Skin epidermis (tissue), 12 donors: Measurements from ENCODE around the gene GAREM2.

ENCODE experiments used
- H3K27ac ChIP-seq, 21 experiments: fragments of 200-600 bp; sonication (generic) in 11 of 21; one replicate each; pipeline ENCODE4 v1.5.0; 2020; ENCODE audit warnings: mild to moderate bottlenecking in 3 of 21, inconsistent platforms in 2 of 21, moderate library complexity in 2 of 21
- H3K4me3 ChIP-seq, 7 experiments: fragments of 200-600 bp; sonication (generic) in 2 of 7; one replicate each; pipeline ENCODE4 v1.5.0; 2020; ENCODE audit warnings: inconsistent platforms in 2 of 7, mild to moderate bottlenecking in 2 of 7, moderate library complexity in 1 of 7

GAREM2 gene

GRCh38 chr2:26185304-26185928 is 12.5 kb downstream of the GAREM2 start:
- H3K4me3 ChIP-seq = peak overlapping the region; percentile 28 to 59 (median 45)
- H3K27ac ChIP-seq = peak overlapping the region in 18 of 21 experiments; percentile 17 to 86 (median 70)

- H3K27ac ChIP-seq = peak overlapping the region in 4 of 21 experiments; percentile 25 to 86 (median 83)
- peak overlapping the region in 4 of 7 experiments; percentile 40 to 59 (median 50) for H3K4me3 ChIP-seq
Measured at GRCh38 chr2:26185954-26186770, 13.3 kb downstream of the GAREM2 start.

GRCh38 chr2:26187114-26187513 is 14.2 kb downstream of the GAREM2 start:
- Histone ChIP-seq H3K4me3 (no peak overlapping the region), H3K27ac (no peak overlapping the region)

DNA sequence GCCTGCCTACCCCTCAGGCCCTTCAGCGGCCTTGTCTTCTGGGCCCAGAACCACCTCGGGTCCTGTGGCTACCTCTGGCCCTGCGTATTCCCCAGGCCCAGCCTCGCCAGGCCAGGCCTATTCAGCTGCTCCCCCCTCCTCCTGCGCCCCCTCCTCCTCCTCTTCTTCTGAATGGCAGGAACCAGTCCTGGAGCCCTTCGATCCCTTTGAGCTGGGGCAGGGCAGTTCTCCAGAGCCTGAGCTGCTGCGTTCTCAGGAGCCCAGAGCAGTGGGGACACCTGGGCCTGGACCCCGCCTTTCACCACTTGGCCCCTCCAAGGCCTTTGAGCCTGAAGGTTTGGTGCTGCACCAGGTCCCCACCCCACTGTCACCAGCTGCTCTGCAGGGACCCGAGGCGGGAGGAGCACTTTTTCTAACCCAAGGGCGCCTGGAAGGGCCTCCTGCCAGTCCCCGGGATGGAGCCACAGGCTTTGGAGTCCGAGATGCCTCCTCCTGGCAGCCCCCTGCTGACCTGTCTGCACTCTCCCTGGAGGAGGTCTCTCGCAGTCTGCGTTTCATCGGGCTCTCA is 14.7 kb downstream of the GAREM2 start:
- Histone ChIP-seq H3K4me3 (no peak overlapping the region), H3K27ac (no peak overlapping the region)

GRCh38 chr2:26189123-26189522 is 16.2 kb downstream of the GAREM2 start:
- H3K27ac ChIP-seq = no peak overlapping the region

GRCh38 chr2:26189751-26190150 is 16.9 kb downstream of the GAREM2 start:
- H3K4me3 ChIP-seq = no peak overlapping the region
- H3K27ac ChIP-seq = no peak overlapping the region

More at GRCh38 chr2:26189123-26189522, 16.2 kb downstream of the GAREM2 start:
- H3K4me3 ChIP-seq = no peak overlapping the region

DNA sequence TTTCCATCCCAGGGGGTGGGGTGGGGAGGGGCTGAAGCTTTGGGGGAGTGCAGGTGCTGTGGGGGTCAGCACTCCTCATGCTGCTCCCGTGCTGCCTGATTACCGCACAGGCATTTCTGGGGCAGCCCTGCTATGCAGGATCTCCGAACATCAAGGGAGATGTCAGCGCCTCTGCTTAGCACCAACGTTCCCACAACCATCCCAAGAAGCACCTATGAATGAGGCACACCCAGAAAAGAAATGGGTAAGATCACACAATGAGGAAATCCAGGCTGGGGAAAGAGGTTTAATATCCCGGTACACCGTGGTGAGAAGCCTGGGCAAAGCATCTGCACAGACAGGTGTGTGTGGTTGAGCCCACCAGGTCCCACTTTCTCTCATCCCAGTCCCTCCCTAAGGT is 17.5 kb downstream of the GAREM2 start:
- H3K4me3 ChIP-seq = no peak overlapping the region
- no peak overlapping the region for H3K27ac ChIP-seq

DNA sequence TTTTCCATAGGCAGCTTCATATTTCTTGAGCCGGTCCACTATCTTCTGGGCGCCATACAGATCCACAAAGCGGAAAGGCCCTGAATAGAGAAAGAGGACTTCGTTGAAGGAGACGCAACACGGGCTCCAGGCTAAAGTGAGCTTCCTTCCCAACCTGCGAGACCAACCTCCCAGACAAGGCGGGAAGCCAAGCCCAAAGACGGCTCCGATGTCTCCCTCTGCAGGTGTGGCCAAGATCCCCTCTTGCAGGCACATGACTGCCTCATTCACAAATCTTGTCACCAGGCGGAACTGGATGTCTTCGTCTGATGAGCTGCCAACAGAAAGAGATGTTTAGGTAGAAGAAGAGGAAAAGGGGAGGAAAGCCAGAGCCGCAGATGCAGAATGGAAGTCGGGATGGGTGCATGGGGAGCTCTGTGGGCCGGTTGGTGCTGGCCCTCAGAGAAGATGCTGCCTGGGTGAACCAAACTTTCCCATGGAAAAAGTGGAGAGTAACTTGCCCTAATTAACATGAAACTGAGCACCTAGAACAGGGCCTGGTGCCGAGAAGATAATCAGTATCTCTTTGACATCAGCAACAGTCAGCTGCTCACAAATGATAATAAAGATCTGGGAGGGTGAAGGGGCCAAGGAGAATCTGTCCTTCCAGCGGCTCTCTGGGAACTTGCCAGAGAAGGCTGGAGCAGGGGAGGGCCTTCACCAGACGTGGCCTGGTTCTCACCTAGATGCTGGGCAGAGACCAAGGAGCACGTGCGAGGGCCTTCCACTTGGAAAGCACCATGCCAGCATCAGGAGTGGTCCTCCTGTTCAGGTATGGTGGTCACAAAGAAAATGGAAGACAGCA is 18.6 kb downstream of the GAREM2 start:
- Histone ChIP-seq H3K4me3 (no peak overlapping the region), H3K27ac (no peak overlapping the region)

- no peak overlapping the region for H3K4me3 ChIP-seq
- no peak overlapping the region for H3K27ac ChIP-seq
Measured at GRCh38 chr2:26193578-26194231, 20.8 kb downstream of the GAREM2 start.

DNA sequence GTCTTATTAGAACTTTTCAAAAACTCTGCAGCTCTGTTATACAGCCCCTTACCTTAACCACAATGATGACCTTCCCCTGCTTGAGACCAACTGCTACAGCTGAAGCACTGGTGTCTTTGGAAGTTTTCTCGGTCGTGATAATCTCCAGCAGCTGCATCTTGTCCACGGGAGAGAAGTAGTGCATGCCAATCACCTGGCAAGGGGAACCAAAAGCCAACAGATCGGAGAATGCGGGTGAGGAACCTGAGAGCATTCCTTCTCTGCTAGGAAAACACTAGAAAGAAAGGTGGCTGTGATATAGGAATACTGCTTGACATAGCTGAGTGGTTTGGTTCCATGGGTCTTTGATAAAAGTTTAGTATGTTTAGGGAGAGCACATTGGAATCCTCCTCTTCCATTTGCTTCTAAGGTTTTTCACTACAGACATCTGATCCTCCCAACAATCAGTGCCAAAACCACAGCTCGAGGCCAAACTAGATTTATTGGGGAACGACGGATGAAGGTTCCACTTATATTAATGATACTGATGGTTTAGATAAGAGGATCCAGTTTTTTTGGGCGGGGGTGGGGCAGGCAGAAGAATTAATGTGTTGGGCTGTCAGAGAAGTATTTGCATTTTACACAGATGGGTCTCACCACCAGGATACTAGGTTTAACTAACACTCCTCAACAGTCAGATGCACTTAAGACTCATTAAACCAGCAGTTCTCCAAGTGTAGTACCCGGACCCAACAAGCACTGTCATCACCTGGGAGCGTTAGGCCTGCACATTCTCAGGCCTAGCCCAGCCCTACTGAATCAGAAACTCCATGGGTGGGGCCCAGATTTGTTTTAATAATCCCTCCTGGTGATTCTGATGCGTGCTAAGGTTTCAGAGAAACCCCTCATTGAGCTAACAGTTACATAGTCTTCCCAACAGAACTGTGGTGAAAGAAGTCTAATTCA is 22.4 kb downstream of the GAREM2 start:
- H3K4me3 ChIP-seq = no peak overlapping the region
- peak overlapping the region in 1 of 21 experiments; percentile 11 for H3K27ac ChIP-seq

DNA sequence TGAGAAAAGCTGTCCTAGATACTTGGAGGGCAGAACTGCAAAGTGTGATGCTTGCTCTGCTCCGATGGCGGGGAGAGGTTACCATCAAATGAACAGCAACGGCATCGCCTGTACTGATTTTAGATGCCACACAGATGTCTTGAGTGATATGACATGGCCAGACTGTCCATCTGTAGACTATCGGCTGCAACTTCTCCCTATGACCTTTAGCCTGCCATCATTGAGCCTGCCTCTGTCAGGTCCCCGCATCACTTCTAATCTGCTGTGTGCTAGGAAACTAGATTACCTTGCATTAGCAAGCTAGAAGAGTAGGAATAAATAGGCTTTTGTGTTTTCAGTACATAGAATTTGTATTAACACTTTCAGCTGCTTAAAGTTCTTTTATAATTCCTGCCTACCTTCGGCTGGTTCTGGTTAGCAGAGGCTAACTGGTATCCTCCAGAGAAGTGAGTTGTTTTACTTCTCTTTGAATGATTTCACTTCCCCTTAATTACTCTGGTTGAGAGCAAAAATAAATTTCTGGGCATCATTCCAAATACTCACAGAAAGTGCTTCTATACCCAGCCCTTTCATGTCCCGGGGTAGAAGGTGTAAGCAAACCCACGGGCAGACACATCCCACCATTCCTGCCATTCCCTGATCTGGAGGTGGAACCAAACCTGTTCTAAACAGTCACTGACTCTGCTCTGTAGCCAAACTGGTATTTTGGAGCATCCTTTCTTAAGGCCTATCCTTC is 24.0 kb downstream of the GAREM2 start:
- Histone ChIP-seq H3K27ac (peak overlapping the region in 1 of 21 experiments; percentile 19), H3K4me3 (no peak overlapping the region)

GRCh38 chr2:26197516-26197915 is 24.6 kb downstream of the GAREM2 start:
- no peak overlapping the region for H3K4me3 ChIP-seq
- H3K27ac ChIP-seq = no peak overlapping the region

DNA sequence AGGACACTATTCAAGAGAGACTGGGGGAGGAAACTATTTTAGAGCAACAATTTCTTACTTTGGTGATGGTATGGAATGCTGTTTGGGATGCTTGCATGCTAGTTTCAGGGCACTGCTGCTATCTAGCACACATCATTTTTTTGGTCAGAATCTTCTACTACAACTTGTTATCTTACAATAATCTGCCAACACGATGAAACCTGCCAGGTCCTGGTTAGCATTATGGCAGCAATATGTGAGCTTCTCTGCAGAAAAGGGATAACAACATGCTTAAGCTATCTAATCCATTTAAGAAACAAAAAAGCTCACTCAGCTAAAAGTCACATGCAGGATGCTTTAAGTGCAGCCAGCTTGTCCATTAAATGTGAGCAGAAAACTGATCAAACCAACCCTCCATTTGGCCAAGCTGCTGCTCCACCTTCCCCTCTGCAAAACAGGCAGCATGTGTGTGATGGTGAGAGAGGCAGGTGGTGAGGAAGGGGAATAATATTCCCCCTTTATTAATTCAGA is 30.1 kb downstream of the GAREM2 start:
- H3K4me3 ChIP-seq = no peak overlapping the region
- H3K27ac ChIP-seq = no peak overlapping the region

DNA sequence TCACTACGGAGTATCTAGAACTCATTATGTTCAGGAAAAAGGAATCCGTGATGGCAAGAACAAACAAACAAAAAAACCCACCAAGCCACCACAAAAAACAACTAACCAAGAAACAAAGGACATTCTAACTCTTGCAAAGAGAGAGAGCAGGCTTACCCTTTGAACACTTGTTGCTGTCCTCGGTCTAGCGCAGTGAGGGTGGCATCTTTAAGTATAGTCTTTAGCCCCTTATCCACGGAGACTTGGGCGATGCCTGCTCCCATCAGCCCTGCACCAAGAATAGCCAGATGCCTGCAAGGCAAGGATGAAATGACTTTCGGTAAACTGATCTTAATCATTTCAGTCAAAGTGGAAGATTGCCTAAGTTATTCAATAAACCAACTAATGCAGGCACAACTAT is 31.0 kb downstream of the GAREM2 start:
- Histone ChIP-seq H3K27ac (no peak overlapping the region), H3K4me3 (no peak overlapping the region)

- Histone ChIP-seq H3K4me3 (no peak overlapping the region), H3K27ac (no peak overlapping the region)
Measured at GRCh38 chr2:26212011-26212410, 39.1 kb downstream of the GAREM2 start.

GRCh38 chr2:26214759-26215158 is 41.9 kb downstream of the GAREM2 start:
- Histone ChIP-seq H3K4me3 (no peak overlapping the region), H3K27ac (no peak overlapping the region)

DNA sequence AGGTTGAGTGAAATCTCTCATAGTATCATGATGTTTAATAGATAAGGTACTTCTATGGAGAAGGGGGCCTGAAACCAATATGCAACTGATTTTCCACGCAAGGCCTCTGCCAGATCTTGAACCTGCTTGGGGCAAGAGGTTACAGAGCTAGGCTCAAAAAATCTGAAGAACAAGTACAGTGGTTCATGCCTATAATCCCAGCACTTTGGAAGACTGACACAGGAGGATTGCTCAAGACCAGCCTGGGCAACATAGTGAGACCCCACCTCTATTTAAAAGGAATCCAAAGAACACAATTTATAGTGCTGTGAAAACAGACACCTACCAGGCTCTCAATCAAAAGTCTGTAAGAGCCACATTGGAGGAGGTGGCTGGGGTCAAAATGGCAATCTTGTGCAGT is 42.9 kb downstream of the GAREM2 start:
- H3K4me3 ChIP-seq = no peak overlapping the region

GRCh38 chr2:26216587-26216986 is 43.7 kb downstream of the GAREM2 start:
- Histone ChIP-seq H3K27ac (no peak overlapping the region), H3K4me3 (no peak overlapping the region)

More for the DNA sequence above, 42.9 kb downstream of the GAREM2 start:
- no peak overlapping the region for H3K27ac ChIP-seq
